NCI-H748 treated with DMSO at 0.1 percent for 48 hours (cell line): ENCODE results near the gene TRMT1.

Experiments
- DNase-seq: peaks from one replicate; lab custom pipeline; 2025; lab: John Stamatoyannopoulos, UW

TRMT1 gene

DNA sequence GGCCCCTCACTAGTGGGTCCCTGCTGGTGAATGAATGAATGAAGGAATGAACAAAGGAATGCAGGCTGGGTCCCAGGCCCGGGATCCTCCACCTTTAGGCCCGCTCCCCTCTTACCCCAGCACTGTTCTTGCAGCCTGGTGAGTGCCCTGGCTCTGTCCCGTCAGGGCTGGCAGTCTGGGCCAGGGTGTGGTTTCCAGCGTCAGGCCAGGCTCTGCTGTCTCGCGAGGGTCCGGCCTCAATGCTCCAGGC, 14.2 kb downstream of the TRMT1 start:
- DNase-seq = no peak

DNA sequence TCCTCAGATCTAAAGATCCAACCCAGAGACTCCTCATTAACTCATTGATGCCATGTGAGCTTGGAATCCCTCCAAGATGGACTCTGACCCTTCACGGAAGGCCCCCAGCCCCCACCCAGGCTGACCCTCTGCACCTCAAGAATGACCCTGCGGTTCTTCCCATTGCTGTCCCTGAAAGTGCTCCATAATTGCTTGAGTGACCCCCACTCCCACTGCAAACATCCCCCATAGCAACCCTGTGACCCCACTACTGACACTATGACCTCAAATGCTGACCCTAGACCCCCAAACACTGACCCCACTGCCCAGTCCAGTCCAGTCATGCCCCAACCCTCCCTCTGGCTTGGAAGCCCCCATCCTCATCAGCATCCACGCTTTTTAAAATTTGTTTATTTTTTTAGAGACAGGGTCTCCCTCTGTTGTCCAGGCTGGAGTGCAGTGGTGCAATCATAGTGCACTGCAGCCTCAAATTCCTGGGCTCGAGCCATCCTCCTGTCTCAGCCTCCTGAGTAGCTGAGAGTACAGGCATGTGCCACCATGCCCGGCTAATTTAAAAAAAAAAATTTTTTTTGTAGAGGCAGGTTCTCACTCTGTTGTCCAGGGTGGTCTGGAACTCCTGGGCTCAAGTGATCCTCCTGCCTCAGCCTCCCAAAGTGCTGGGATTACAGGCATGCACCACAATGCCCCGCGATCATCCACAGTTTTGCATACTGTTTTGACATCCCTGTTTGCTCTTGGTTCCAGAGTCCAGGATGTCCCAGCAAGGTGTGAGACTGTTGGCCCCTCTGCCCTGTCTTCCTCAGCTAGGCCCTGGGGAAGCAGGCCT, 14.7 kb downstream of the TRMT1 start:
- no peak for DNase-seq

DNA sequence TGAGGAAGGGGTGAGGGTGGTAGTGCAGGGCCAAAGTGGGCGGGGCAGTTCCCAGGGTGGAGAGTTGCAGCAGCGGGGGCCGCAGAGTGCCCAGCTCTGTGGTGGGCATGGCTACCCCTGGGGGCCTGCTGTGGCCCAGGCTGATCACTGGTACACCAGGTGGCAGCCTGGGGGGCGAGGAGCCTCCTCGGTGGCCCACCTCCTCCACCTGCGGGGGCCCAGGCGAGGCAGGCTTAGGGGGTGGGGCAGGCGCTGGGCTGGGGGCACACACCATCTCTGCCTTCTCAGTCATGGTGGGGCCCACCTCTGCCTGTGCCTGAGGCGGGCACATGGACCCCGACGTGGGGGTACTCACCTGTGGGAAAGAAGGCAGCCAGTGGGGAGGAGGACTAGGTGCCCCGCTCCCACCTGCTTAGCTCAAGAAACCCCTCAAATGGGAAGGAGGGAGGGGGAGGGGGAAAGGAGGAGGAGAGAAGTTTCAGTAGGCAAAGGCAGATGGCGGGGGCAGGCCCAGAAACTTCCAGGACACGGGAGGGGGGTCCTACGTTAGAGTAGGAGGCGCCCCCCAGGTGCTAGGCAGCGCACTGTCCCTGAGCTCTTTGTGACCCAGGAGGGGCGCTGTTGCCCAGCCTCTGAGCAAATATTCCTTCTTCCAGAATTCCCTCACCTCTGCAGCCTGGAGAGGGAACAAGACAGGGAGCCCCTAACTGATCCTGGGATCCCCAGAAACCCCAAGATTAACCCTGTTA, 15.5 kb downstream of the TRMT1 start:
- no peak for DNase-seq

DNA sequence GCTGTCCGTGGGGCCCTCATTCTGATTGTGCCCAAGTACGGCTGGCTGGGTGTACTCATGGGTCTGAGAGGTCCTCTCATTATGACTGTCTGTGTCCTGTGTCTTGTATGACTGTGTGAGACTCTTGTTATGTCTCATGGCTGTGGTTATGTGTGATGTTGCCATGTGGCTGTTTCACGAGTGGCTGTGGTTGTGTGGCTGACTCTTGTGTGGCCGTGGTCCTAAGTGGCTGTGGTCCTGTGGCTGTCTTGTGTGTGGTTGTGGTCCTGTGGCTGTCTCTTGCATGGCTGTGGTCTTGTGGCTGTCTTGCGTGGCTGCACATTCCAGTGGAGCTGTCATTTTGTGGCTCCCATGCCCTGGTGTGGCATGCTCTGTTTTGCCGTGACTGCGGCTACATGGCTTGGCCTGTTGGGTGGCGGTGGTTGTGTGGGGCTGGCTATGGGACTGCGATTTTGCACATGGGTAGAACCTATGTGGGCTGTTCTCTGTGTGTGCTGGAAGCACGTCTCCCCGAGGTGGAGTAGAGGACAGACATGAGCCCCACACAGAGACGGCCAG, 16.4 kb downstream of the TRMT1 start:
- no peak for DNase-seq

DNA sequence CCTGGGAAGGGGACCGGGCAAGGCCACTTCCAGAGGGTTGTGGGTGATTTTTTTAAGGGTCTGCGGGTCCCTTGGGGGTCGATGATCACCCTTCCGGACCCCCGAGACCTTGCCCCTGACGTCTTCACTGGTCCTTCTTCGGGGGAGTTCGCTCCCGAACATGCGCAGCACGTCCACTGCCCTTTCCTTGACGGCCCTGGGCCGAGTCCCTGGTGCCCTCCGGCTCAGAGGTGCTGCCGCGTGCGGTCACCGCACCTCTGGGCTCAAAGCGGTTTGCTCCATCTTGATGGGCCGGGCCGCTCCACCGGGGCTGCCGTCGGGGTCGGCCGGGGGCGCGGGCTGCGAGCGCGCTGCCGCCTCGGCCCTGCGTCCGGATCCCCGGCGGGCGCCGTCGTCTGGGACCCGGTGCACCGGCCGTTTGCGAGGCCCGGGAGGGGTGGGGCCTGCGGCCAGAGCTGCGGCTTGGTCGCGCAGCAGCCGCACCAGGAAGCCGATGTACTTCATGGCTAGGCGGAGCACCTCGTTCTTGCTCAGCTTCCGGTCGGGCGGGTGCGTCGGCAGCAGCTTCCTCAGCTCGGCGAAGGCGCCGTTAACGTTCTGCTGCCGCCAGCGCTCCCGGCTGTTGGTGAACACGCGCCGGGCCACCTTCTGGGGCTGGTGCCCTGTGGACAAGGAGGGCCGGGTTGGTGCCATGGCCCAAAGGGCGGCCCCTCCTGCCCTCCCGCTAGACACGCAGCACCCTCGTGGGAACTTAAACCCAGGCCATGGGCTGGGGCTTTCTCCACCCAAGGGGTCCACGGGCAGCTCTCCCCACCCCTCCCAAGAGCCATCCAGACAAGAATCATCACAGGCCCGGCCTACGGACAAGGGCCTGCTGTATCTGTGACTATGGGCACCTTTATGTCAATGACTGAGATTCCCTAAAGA, 17.2 kb downstream of the TRMT1 start:
- peak; percentile 4 for DNase-seq

DNA sequence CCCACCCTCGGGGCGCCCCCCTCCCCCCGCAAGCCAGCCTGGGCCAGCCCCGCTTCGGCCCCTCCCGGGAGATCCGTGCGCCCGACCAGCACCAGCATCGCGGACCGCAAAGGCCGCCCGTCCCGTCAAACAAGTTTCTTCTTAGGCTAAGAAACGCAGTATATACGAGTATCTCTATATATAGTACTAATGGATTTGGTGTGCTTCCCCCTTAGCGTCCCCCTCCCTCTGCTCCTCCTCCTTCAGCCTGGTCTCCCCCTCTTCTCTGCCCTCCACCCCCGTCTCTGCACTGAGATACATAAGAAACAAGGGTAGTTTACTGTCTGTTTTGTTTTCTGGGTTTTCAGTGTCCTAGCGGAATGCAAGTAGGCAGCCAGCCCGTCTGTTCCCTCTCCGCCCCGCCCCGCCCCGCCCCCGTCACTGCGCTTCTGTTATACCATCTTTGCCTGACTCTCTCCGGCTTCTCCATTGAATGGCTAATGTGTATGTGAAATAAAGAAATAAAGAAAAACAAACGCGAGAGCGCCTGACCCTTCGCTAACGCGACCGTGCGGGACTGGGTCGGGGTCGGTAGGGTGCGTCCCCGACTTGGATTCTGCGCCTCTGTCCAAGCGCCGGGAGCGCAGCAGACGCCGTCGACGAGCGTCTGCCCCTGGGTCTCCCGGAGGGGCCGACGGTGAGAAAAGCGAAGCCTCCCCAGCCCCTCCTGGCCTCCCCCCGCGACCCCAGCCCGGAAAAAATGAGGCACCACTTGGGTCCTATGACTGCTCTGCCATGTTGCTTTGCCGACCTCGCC, 18.1 kb downstream of the TRMT1 start:
- DNase-seq = peak; percentile 19

DNA sequence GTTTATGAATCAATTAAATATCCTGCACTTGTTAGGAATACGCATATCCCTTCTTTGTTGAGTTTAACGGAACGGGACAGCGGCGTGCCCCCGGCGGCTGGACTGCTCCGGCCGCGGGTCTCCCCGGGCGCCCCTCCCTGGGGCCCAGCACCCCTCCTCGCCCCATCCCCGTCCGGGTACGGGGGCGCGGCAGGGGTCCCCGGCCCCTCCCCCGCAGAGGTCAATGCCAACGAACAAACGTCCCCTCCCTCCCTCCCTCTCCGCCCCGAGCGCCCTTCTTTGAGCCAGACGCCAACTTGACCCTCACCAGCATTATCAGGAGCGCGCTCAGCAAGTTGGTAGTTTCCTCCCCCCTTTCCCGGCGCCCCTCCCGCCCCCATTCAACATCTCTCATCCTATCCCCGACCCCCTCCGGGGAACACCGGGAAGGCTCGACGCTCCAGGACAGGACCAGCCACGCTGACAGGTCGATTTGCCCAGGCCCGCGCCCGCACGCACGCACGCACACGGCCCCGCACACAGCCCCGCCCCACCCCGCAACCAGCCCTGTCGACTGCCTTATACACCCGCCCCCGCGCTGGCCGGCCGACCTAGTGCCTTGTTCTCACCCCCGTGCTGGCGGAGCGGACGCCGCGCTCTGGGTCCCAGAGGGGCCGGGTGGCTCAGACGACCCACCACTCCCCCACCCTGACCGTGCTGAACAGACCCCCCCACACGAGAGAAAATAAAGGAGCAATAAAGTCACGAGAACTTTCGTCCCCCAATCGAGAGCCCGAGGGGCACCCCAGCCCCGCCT, 18.9 kb downstream of the TRMT1 start:
- no peak for DNase-seq

DNA sequence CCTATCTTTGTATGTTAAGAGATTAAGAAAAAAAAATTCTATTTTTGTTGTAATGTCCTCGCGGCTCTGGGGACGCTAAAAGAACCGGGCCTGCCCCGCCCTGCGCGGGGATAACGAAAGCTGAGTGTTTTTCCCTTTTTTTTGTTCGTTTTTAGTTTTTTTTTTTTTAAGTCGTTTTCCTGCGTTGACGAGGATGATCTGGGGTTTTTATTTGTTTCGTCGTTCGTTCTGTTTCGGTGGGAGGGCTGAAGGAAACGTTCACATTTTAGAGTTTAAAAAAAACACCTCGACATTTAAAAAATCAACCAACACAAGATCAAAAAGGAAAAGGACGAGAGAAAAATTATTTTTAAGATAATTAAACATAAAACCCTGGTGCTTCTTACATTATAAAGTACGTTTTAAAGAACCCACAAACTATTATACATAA, 19.5 kb downstream of the TRMT1 start:
- DNase-seq = no peak

DNA sequence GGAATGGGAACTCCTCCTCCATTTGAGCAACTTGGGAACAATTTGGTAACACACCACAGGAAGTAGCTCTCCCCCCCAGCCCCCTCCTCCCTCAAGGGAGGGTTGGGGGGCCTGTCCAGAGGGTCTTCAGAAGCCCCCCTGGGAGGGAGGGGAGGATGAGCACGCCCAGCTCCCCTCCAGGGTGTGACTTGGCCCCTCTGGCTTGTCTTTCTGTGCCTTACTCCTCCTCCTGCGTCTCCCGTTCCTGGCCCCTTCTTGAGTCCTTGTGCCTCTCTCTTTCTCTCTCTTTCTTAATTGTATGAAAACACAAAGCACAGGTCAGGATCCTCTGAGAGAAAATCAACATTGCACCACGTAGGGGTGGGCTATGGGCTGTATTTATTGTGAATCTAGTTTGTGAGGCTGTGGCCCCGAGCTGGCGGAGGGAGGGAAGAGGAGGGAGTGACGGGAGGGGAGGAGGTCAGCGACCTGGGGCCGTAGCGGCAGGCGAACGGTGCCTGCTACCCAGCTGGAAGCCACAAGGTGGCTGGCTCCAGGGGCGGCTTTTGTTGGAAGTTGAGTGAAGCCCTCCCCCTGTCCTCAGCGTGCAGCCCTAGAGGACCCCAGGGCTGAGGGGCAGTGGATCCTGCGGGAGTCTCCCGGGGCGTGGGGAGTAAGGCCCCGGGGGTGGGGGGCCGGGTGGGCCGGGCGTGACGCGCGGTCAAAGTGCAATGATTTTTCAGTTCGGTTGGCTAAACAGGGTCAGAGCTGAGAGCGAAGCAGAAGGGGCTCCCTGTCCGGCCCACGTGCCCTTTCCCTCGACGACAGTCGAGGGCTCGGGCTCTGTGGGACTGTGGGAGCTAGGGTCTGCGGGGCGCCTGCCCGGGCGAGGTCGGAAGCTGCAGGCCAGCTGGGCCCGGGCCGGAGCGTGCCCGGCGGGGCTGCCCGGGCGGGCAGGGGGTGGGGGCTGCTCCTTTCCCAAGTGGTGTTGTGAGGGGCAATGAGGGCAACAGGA, 20.3 kb downstream of the TRMT1 start:
- DNase-seq = no peak

DNA sequence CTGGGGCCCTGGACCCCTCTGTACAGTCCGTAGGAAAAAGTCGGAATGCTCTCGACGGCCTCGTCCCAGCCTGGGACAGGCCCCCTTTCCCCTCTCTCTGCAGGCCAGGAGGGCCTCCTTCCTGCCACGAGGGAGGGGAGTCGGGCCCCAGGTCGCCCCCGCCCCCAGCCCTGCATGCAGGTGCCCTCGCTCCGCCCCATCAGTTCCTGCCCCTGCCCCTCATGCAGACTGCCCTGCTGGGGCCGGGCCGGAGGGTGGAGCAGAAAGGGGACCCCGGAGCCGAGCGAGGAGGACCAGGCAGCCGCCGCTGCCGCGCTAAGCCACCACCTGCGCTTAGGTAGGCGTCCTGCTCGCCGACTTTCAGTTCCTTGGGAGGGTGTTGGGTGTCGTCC, 21.2 kb downstream of the TRMT1 start:
- no peak for DNase-seq

DNA sequence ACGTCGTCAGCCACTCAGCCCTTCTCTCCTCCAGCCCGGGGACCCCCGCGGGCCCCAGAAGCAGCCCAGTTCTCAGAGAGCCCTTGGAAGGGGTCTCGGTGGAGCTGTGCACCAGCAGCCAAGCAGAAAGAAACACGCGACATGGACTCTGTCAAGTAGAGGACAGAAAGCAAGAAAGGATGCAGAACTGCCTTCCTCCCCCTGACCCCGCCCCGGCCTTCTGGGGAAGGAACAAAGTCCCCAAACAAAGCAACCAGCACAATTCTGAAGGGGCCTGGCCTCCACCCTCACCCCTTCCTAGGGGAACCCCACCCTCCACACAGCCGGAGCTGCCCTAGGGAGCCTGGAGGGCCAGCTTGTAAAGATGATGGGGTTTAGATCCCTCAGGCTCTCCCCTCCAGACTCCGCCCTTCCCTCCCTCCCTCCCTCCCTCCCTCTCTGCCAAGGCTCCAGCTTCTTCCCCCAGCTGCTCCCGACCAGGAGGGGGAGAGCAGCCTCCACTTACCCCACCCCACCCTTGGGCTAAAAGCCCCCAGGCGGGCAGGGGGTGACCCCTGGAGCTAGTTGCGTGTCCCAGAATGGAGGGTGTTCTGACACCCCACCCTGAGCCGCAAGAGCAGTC, 21.7 kb downstream of the TRMT1 start:
- no peak for DNase-seq

DNA sequence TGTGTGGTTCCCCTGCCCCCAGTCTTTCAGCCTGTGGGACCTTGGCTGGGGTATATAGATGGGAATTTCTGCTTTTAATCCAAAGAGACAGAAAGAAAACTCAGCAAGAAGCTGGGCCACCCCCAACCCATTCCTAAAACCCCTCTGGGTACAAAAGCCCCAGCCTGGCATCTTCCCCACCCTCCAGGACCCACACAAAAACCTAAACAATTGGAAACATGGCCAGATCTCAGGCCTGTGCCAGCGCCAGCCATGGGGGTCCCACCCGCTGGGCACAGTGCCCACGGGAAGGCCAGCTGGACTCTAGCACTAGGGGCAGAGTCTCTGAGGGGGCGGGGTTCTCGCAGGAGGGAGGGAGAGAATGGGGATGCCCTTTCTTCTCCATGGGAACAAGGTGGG, 22.4 kb downstream of the TRMT1 start:
- no peak for DNase-seq

DNA sequence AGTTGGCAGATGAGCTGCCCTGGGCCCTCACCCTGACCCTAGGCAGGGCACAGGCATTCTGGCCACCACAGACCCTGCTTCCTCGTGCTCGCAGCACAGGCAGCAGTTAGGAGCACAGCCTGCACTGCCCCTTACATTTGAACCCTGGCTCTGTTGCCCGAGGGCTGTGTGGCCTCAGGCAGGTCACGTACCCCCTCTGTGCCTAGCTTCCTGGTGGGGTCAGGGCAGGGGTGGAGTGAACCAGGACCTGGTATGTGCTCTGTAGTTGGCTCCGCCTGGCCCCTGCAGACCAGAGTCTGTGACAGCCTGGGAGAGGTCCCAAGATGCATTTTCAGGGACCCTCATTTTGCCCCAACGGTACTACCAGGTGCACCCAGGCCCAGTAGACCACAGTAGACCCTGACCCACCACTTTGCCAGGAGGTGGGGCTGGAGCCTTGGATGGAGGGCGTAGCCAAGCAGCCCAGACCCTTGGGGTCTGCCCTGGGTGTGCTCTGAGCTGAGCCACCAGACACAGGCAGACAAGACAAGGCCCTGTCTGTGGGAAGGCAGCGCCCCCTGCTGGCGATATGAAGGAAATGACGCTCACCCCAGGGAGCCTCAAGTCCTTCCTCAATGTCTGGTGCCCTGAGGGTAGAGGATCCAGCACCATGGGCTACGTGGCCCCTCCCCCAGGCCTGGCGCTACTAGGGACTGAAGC, 23.0 kb downstream of the TRMT1 start:
- peak; percentile 32 for DNase-seq

DNA sequence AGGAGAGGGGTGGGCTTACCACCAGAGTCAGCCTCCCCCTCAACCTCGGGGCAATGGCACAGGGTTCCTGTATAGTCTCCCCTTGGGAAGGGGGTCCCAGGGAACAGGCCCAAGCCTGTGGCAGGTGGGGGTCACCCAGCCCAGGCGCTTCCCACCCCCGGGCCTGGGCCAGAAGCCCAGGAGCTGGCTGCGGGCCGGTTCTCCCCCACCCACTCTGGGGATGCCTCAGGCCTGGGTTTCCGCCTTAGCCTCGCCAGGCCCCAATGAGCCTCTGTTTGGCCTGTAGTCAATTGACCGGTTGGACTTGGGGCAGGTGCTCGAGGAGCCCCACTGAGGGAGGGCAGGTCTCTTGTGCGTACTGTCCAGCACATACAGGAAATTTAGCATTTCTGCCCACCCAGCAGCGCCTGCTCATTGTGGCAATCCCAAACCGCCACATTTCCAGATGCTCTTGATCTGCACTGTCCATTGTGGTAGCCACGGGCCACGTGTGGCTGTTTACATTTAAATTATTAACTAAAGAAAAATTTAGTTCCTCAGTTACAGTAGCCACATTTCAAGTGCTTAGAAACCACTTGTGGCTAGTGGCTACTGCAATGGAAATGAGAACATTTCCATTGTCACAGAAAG, 23.8 kb downstream of the TRMT1 start:
- no peak for DNase-seq

DNA sequence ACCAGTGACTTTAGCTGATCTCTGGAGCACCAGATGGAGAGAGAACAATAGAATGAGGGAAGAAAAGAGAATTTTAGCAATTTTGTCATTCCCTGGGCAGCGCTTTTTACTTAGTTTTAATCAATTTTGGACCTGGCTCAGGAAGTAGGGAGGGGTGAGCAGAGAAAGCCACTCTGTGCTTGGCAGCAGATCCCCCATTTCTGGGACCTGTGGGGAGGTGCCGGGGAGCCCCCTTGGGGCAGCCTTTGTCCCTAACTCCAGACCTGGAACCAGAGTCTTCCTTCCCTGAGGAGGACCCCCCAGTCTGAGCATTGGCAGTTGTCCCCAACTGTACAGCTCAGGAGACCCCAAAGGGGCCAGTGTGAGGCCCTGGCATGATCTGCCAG, 24.4 kb downstream of the TRMT1 start:
- no peak for DNase-seq

DNA sequence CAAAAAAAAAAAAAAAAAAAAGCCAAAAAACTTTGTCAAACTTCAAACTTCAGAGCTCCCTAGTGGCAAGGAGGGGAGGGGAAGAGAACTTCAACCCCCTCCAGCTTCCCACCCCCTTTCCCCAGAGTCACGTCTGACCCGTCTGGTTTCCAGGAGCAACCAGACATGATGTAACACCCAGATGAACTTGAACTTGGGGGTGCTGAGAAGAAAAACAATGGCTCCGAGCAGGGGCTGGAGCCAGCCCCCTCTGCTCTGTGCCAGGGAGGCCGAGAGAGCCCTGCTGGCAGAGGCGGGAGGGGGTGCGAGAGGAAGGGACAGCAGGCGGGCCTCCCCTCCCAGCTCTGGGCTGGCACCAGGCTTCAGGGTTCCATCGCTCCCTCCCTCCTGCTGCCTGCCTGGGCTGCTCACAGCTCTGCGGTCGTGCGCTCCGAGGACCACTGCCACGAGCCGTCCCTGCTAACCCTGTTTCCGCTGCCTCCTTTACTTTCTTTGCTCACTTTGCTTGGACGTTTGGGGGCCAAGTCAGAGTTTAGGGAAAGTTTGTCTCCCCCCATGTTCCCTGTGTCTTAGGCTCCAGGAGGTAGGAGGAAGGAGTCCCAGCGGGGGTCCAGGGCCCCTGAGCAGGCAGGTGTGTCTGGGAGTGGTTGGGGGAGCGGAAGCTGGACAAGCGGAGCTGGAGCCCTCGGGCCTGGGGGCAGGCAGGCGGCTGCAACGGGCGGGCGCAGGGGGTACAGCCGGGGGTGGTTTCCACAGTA, 25.0 kb downstream of the TRMT1 start:
- DNase-seq = no peak
